K562 (cell line): ENCODE measurements around the gene UNC50.

Experiments used
- ATF4 ChIP-seq: fragments of 450-650 bp; formaldehyde crosslinking; IDR thresholded peaks from 2 replicates; pipeline ENCODE4 v1.4.0; 2022; ENCODE audit warnings: mild to moderate bottlenecking, moderate library complexity
- EP300 ChIP-seq: IDR thresholded peaks from 2 replicates; pipeline ENCODE4 v1.6.1; 2012; ENCODE audit warnings: low read length, improper control_type of control experiment
- MYC ChIP-seq, 2 experiments: fragments of 250-450 bp in 1 of 2; sonication (Bioruptor Pico) in 1 of 2; IDR thresholded peaks; 2 replicates each; pipeline versions ENCODE4 v1.5.1 to v1.6.1; 2012 to 2021; ENCODE audit warnings: low read depth in 2 of 2, borderline replicate concordance in 1 of 2, improper control_type of control experiment in 1 of 2, low read length in 1 of 2, mild to moderate bottlenecking in 1 of 2, moderate library complexity in 1 of 2
- PHF8 ChIP-seq: fragments of 200-600 bp; sonication (generic); IDR thresholded peaks from 2 replicates; pipeline ENCODE4 v1.6.1; 2012; ENCODE audit warnings: mixed run types, mild to moderate bottlenecking, inconsistent platforms, low read length, moderate library complexity, borderline replicate concordance

GRCh38 chr2:98560256-98560771 is 48.1 kb upstream of the UNC50 start:
- TF ChIP-seq EP300 (peak; percentile 48; the same call in 1 of the 2 replicates), MYC (IDR thresholded peaks at IDR 0.05; ENCODE audit: low read depth, low read length) (no peak), MYC (CRISPR knock-in tag; IDR thresholded peaks at IDR 0.05; ENCODE audit: borderline replicate concordance, low read depth) (no peak), PHF8 (peak; percentile 37; the same call in 1 of the 2 replicates), ATF4 (CRISPR knock-in tag) (no peak)
